Bronchial epithelial cell (primary cell): ENCODE measurements around the gene MPV17. TPM values are rescaled to one million over a fixed set of nuclear protein-coding genes. Genes with fewer than 3 reads are reported as not detected.
"Not testable (repeated sequence)": the region's sequence is repeated elsewhere in the genome, so short reads cannot be mapped to it uniquely, and the experiment has no call there.

Source experiments
- DNase-seq: peaks from one replicate; pipeline ENCODE4 v3.0.0-alpha.2; 2010; ENCODE audit warnings: low read depth
- FAIRE-seq: peaks from 2 replicates; lab custom pipeline; 2011; peaks lifted over from hg19 to GRCh38; lab: Jason Lieb, UNC
- H3K27me3 ChIP-seq: 2 replicates; pipeline ENCODE4 v1.5.1; 2011; ENCODE audit warnings: low read length; ENCODE audit not compliant: control insufficient read depth, insufficient read depth
- H3K36me3 ChIP-seq: 2 replicates; pipeline ENCODE4 v1.5.1; 2011; ENCODE audit warnings: low read length; ENCODE audit not compliant: control insufficient read depth, insufficient read depth
- H3K4me3 ChIP-seq: 2 replicates; pipeline ENCODE4 v1.5.1; 2011; ENCODE audit warnings: mild to moderate bottlenecking, low read depth, low read length, control low read depth
- total RNA-seq: library from RNA; depleted of rRNA; stranded (reverse); fragments of >200 nt; gene quantifications from 2 replicates; pipeline ENCODE4 v1.2.1, GENCODE V29; 2014
- TF ChIP-seq, protein P1 (sequence below): IDR thresholded peaks from 2 replicates; pipeline ENCODE4 v1.5.1; 2011; ENCODE audit warnings: mild to moderate bottlenecking, moderate library complexity, low read length, control low read depth, inconsistent platforms; ENCODE audit not compliant: insufficient read depth, severe bottlenecking

Gene MPV17
- total RNA-seq, 1 donor from 2014 or later = 55.3 TPM

DNA sequence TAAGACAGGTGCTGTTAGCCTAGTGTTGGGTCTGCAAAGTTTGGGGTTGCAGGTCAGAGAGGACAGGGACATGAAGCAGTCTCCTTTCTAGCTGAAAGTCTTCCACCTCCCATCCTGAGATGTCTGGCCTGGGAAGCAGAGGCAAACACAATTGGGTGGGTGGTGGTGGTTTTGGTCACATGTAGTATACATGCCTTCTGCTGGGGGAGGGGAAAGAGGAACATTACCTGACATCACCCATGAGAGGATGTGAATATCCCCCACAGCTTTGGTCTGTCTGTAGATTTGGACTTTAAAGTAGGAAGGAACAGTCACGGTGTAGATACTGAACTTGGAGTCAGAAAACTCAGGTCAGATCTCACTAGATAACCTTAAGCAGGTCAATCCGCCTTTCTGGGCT, 52.2 kb downstream of the MPV17 start:
- Histone ChIP-seq H3K4me3 (no peak overlapping the region), H3K27me3 (peaks cover 7% of the 10 kb centered on the region), H3K36me3 (no peaks in the 10 kb centered on the region)
- DNase-seq (no peak), FAIRE-seq (no peak)
- TF ChIP-seq, protein P1, sequence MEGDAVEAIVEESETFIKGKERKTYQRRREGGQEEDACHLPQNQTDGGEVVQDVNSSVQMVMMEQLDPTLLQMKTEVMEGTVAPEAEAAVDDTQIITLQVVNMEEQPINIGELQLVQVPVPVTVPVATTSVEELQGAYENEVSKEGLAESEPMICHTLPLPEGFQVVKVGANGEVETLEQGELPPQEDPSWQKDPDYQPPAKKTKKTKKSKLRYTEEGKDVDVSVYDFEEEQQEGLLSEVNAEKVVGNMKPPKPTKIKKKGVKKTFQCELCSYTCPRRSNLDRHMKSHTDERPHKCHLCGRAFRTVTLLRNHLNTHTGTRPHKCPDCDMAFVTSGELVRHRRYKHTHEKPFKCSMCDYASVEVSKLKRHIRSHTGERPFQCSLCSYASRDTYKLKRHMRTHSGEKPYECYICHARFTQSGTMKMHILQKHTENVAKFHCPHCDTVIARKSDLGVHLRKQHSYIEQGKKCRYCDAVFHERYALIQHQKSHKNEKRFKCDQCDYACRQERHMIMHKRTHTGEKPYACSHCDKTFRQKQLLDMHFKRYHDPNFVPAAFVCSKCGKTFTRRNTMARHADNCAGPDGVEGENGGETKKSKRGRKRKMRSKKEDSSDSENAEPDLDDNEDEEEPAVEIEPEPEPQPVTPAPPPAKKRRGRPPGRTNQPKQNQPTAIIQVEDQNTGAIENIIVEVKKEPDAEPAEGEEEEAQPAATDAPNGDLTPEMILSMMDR = no peak

DNA sequence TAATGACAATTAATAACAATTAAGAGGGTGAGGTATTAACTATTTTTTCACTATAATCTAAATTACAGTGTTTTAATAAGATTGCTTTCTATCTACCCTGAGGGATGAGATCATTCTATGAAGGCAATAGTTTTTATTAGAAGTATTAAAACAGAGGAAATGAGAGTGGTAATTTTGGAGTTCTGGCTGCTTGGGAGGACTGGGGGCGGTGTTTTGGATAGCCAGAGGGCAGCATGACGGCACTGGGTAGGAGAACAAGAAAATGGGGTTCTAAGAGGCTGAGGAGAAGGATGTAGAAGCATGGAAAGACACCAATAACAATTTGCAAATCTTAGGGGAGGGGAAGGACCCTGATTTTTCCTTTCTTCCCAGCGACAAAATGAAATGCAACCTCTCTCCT, 52.8 kb downstream of the MPV17 start:
- peaks cover 13% of the 10 kb centered on the region for H3K27me3 ChIP-seq
- TF ChIP-seq, protein P1 = no peak
- H3K36me3 ChIP-seq = no peaks in the 10 kb centered on the region
- DNase-seq = no peak
- no peak overlapping the region for H3K4me3 ChIP-seq
- FAIRE-seq = no peak

DNA sequence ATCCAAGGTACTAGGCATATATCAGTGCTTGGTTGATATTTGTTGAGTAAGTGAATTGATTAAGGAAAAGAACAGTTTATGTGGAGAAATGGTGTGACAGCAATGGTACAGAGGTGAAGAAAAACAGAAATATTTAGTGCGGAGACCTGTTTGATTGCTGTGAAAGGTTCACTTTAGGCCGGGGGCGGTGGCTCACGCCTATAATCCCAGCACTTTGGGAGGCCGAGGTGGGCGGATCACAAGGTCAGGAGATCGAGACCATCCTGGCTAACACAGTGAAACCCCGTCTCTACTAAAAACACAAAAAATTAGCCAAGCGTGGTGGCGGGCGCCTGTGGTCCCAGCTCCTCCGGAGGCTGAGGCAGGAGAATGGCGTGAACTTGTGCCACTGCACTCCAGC, 54.6 kb downstream of the MPV17 start:
- not testable (repeated sequence) for H3K4me3 ChIP-seq, DNase-seq, FAIRE-seq, H3K36me3 ChIP-seq
- peaks cover 29% of the 10 kb centered on the region for H3K27me3 ChIP-seq

DNA sequence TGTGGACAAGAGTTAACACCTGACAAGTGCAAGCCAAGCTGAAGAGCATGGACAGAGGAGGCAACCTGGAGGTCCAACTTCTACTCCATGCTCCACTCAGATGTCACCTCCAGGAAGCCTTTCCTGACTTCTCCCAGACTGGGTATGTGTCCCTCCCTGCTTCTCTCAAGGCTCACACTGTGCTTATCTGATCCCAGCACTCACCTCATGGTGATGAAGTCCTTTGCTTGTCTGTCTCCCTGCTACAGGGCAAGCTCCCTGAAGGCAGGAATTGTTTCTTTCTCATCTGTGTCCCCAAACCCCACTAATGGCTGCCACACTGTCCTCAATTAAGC, 57.4 kb downstream of the MPV17 start:
- no peak for FAIRE-seq
- TF ChIP-seq, protein P1 = no peak
- no peaks in the 10 kb centered on the region for H3K36me3 ChIP-seq
- H3K4me3 ChIP-seq = no peak overlapping the region
- H3K27me3 ChIP-seq = peaks cover 48% of the 10 kb centered on the region
- DNase-seq = no peak

DNA sequence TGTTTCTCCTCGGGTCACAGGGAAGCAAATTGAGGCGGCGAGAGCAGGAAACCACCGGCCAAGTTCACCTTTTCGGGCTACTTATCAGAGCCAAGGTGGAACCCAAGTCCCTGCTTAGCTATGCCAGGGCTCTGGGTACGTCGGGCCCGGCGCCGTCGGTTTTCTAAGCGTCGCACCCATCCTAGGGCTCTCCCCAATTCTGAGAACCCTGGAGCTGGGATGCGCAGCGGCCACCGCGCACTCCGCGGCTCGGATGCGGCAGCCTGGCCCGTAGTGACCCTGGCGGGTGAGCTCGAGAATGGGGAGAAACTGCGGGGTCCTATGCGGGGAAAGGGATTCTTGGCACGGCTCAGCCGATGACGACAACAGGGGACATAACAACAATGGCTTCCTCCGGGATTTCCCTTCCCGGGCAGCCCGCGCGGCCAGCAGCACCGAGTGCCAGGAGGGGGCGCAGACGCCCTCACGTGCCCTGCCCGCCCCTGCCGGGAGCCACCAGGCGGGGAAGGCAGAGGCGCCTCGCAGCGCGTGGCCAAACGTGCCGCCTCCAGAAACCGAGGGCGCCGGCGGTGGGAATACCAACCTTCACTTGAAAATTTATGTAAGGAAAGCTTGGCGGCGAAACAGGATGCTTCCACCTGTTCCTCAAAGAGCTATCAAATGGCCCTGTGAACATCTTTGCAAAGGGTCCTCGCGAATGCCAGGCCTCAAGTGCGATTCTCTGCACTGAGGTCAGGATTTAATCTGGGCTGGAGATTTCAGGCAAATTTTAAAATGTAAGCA, 58.0 kb downstream of the MPV17 start:
- Histone ChIP-seq H3K4me3 (no peak overlapping the region), H3K27me3 (peaks cover 48% of the 10 kb centered on the region), H3K36me3 (no peaks in the 10 kb centered on the region)
- TF ChIP-seq, protein P1 = peak; percentile 58
- DNase-seq (no peak), FAIRE-seq (no peak)

DNA sequence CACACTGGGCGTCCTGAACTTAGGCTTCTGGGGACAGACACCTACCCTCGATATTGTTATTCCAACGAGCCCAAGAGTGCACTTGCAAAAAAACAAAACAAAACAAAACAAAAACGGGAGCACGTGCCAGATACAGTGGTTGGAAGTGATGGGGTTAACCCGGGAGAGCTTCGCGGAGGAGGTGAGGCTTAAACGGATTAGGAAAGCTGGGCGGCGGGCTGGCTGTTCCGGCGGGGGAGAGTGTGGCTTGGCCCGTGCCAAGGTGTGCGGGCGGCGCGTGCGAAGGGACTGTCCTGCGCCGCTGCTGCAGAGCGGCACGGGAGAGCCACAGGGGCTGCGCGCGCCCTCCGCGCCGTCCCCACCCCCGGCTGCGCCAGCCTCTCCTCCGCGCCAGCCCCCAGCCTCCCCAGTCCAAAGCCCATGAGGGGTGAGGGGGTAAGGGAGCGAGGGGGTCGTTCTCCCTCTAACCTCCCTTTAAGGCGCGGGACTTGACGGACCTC, 58.6 kb downstream of the MPV17 start:
- no peak for DNase-seq
- FAIRE-seq = no peak
- Histone ChIP-seq H3K36me3 (no peaks in the 10 kb centered on the region), H3K27me3 (peaks cover 52% of the 10 kb centered on the region), H3K4me3 (no peak overlapping the region)
- TF ChIP-seq, protein P1 = no peak
